ENCODE data around the gene DAPK1.
A peak's percentile ranks its signal among the peaks of the same experiment; 100 is the strongest.
"Not testable (repeated sequence)": the region's sequence is repeated elsewhere in the genome, so short reads cannot be mapped to it uniquely, and the experiment has no call there.

Gene DAPK1

DNA sequence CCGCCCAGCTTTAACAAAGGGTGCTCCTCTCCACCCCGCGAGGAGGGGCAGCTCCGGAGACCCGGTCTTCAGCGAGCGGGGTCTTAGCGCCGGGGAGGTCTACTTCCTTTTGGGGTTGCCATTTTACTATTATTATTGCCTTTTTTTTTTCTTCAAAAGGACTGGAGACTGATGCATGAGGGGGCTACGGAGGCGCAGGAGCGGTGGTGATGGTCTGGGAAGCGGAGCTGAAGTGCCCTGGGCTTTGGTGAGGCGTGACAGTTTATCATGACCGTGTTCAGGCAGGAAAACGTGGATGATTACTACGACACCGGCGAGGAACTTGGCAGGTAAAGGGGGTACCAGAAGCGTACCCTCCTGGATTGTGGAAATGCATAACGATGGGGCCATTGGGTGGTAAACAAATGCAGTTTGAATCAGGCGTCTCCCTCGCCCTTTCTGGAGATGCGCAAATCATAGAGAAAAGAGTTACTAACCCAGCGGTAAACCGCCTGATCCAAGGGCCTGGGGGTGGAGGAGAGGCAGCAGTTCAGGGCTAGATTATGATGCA lies 1.2 kb downstream of the DAPK1 start:
- DNase-seq, result peak in 1 of 2 donors; percentile 5

DNA sequence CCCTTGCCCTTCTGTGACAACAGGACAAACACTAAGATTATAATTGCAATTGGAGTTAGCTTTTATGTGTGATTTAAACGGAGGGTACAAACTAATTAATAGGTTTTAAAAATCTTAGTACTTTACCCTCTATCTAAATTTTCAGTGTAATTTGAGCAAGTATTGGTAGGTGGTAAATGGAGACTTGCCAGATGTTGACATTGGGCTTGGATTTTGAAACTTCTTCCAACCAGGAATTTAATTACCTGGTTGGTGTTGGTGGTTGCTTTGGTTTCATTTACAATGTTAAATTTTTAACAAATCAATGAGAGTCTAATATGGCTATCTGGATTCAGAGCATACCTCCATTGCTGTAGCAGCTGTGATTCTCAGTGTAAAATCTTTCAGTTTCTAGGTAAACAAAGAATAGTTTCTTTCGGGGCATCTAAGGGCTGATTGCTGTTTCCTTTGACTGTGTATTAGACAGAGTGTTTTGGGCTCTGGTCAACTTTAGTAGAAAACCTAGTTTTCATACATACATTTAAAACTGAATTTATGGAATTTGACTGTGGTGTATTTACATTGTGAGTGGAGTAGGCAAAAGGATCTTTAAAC lies 1.9 kb downstream of the DAPK1 start:
- DNase-seq, result no peak

DNA sequence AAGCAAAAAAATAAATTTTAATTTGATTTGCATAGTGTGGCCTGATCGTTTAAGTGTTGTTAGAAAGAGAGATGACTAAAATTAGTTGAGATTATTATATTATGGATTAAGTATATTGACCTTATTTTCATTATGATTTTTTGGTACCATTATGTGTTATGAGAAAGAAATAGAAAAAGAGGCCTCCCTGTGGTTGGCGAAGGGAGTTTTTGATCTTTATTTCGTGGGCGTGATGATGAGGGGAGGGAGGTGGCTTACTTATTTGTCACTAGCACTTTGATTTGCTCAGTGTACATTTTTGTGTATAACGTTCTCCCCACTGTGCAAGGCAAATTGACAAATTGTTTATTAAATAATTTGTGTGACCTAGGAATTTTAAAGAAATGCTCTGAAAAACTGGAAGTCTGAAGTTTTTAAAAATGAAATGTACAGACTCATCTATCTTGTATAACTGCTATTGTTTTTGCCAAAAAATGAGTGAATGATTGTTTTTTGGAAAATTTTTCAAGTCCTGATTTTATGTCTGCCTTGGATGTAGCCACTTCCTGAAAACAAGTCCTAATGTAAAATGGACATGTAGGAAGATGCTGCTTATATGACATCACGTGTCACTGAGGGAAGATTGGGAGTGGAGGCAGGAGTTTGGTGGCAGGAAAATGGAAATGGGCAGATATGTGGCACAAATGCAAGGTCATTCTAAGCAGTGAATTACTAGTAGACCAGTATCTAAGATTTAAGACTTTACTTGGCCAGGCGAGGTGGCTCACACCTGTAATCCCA lies 3.0 kb downstream of the DAPK1 start:
- no peak for DNase-seq

DNA sequence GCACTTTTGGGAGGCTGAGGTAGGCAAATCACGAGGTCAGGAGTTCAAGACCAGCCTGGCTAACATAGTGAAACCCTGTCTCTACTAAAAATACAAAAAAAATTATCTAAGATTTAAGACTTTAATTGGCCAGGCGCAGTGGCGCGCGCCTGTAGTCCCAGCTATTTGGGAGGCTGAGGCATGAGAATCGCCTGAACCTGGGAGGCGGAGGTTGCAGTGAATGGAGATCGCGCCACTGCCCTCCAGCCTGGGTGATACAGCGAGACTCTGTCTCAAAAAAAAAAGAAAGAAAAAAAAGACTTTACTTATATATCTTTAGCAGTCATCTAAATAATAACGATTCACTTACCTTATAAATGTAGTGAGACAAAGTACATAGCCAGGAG lies 3.6 kb downstream of the DAPK1 start:
- DNase-seq, result not testable (repeated sequence)

DNA sequence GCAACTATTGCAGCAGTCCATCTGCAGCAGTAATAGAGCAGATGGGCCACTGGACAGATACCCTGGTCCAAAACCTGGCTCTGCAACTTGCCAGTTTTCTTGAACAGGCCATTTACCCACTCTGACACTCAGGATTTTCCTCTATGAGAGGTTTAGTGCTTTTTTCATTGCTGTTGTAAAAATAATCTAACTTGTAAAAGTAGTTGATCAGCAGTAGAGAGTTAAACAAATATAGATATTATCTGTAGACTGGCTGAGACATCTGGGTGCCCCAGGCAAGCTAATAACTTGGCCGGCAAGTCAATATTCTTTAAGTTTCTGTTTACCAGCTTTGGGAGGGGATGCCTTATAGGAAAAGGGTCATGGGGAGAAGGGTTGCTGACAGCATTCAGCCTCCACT lies 4.1 kb downstream of the DAPK1 start:
- no peak for DNase-seq

DNA sequence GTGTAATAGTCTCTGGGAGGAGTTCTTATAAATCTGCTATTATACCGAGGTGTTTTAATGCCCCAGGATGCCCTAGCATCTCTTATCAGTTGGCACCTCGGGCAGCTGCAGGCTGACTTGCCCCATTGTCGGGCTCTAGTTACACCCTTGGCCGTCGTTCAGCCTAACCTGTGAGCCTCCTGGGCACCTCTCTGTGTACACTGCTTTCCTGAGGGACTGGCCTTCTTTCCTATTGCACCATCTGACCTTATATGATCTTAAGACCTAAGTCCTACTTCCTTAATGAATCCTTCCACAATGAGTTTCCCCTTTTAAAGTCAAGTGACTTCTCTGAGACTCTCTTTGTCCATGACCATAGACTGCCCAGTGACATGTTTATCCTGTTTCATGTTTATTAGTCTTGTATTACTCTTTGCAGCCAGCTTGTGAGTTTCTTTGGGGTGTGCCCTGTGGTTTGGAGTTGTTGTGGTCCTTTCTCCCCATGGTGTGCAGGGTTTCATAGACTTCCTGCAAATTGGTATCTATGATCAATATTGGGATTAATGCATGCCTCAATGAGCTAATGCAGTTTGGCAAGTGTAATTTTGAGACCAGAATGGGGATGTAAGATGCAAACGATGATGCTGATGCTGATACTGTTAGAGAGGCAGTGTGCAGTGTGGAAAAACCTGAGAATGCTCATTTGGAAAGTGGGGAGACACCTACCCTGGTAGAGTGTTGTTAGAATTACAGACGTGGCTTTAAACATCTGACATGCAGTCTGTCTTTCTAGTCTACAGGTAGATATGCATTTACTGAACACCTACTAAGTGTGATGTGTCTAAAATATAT lies 4.9 kb downstream of the DAPK1 start:
- no peak for DNase-seq

DNA sequence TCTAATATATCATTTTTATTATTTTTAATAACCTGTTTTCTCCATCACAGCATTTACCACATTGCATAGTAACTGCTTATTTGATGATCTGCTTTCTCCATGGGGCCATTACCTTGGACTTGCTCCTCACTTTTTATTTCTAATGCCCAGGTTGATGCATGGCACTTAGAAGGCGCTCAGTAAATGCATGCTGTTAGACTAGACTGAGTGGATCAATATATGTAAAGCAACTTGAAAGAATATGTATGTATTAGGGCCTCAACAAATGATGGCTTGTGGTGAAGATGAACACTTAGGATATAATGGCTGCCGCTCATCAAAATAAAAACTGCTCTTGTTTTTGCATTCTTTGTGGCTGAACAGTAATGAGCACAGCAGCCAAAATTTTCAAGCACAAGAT lies 5.8 kb downstream of the DAPK1 start:
- DNase-seq, result no peak

DNA sequence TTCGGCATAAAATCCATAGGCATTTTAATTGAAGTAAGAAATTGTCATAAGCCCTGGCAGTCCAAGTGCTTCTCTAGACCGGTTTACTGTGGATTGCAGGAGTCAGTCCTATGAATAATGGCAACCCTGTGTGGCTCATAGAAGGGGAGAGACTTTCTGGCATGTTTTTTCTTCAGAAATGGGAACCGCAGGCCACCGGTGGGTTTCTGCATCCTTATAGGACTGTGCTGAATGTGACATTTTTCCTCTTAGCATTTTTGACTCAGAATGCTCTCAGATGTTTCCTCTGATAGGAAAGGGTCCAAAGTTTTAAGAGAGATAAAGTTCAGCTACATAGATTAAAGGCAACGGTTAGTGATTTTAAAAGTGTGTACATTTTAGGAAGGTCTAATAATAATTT lies 6.3 kb downstream of the DAPK1 start:
- no peak for DNase-seq

DNA sequence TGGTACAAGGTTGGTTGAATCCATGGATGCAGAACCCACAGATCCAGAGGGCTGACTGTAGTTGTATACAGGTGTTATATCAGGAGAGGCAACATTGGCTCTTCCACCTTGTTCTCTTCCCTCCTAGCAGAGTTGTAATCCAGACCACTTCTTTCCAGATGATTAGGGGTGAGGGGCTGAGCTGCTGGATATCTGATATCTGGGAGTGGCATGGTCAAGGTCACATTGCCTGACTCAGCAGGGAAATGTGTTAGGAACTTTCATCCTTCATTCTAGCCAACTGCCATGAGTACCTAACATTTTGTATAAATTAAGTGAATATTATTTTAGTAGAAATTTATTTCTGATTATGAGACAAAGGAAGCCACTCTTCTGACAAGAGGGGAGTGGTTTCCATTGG lies 7.3 kb downstream of the DAPK1 start:
- no peak for DNase-seq

DNA sequence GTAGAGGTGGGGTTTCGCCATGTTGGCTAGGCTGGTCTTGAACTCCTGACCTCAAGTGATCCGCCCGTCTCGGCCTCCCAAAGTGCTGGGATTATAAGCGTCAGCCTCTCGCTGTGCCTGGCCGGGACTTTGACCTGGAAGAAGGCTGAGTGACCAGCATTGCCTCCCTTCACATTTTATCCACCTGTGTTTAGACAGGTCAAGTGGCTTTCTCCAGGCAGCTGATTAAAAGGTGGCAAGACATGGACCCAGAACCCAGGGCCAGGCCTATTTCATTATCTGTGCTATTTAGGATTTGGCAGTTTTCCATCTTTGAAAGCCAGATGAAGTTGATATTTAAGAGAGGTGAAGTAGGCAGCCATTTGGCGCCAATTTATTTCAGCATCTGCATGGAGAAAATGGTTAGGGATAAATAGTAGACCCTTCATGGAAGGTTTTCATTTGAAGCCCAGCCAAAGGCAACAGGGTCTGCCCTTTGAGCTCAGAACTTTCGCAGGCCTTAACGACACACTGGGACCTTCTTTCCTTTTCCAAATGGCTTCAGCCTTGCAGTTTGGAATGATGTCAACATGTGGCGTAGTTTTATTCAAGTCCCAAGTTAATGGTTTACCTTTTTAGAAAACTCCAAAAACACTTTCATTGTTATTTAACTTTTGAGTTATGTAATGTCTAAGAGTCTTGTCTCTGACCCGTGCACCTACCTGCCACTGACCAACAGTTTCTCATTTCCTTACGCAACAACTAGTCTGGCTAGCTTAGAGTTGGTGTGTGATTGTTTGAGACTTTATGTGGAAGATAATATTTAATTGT lies 8.4 kb downstream of the DAPK1 start:
- no peak for DNase-seq

DNA sequence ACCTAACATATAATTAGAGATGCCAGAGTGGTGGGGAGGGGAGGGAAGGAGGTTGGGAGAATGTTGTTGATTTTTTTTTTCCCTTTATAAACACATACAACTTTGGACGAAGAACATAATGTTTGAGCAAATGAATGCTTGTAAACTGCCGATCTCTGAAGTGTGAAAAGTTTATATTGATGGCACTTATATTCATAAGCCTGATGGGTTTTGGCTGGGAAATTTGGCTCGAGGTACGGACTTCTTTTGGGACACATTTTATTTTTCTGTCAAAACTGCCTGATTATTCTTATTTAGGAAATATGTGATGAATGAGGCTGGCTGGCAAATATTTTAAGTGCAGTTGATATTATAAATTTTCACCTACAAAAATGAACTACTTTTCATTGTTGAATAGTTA lies 9.9 kb downstream of the DAPK1 start:
- DNase-seq, result no peak

DNA sequence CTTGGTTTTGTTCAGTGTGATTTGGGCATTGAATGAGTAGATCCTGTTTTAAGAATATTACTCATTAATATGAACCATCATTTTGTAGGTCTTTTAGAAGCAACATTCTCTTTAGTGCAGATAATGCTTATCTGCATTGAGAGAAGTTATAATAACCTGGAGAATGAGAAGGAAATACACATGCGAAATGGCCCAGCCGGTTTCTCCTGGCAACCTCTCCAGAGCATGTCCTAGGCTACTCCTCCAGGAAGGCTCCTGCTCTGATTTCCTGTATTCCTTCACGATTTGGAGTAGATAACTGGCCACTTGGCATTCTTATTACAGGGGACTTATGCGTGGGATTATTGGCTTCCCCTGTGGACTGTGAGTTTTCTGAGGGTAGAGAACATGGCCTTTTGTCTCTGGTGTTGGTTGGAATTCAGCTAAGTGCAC lies 12.6 kb downstream of the DAPK1 start:
- DNase-seq, result no peak

DNA sequence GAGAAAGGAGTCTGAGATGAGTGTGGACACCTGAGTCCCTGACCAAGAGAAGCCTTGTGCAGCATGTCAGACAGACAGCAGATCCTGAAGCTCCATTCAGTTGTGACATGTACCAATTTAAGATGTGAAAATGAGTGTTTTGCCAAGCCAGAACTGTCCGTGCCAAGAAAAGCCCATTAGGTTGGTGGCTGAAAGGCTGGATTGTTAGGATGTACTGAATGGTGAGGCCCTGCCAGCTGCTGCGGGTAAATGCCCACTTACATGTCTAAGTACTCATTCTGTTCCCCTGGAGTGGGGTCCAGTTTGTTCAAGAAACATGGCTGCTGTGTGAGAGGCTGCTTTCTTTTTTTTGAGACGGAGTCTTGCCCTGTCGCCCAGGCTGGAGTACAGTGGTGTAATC lies 14.6 kb downstream of the DAPK1 start:
- no peak for DNase-seq

DNA sequence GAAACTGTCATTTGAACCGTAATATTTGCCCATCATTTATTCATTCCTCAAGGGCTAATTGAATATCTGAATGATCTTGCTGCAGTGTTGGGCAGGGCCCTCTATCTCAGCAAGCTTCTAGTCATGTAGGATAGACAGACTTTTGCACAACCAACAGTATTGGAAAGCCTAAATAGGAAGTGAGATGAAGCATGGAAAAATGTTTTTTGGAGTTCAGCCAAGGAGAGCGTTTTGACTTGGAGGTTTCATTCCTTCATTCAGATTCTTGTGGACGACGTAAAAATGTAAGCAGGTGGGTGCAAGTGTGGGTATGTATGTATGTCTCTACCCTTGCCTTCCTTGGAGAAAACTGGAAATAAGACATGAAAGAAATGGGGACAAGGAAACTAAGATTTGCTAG lies 15.5 kb downstream of the DAPK1 start:
- DNase-seq, result no peak

DNA sequence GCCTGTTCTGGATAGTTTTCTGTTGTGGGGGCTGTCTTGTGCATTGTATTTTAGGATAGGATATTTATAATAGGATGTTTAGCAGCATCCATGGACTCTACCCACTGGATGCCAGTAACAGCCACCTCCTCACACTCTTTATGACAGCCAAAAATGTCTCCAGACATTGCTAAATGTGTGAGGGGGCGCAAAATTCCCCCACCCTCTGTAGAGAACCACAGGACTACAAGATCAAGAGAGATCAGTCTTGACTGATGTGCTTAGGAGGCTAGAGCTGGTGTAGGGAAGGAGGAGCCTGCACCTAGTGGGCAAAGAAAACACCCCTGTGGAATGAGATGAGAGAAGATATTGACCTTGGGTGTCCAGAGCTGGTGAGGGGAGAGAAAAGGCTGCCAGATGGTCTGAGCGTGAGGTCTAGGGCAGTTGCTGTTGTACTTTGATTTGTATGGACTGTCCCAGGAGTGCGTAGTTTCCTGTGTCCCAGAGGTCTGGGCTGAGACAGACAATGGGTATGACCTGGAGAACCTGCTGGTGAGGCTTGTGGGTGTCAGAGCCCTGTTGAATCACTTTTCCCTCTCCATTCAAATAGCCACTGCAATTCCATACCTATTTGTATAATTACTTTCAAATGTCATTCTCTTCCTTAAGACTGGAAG lies 16.3 kb downstream of the DAPK1 start:
- DNase-seq, result no peak

DNA sequence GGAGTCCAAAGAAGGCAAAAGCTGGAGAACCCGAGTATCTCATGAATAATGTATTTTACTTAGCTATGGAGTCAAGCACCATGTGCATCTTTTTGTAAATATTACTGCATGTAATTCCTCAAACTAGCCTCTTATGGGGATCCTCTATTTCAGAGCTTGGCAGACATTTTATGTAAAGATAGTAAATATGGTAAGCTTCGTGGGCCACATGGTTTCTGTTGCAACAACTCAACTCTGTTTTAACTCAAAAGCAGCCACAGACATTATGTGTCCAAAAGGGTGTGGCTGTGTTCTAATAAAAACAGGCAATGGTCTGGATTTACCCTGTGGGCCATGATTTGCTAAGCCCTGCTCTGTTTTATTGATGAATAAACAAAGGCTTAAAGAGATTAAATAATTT lies 17.3 kb downstream of the DAPK1 start:
- no peak for DNase-seq

DNA sequence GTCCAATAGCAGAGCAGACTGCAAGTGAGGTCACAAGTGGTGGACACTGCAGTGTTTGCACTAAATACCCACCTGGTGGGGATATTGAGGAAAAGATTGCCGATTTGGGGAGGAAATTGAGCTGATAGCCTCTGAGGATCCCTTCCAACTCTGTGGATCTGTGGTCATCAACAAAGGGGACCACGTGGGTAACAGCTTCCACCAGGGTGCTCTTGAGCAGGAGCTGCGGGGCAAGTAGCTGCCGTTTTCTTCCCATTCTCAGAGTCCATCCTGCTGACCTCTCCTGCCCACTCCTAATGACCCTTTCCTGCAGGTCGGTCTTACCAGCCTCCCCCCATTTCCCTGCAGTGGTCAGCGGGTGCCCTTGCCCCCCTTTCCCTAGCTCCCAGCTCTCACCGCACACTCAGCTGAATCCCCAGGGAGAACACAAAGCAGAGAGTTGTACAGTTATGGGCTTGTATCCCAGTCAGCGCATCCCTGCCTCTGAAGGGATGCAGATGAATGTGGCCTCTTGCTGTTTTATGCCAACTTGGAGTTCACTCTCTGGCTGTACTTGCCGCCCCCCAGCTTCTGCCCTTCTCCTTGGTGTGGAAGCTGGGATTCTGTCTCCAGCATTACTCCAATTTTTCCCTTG lies 18.0 kb downstream of the DAPK1 start:
- DNase-seq, result no peak

DNA sequence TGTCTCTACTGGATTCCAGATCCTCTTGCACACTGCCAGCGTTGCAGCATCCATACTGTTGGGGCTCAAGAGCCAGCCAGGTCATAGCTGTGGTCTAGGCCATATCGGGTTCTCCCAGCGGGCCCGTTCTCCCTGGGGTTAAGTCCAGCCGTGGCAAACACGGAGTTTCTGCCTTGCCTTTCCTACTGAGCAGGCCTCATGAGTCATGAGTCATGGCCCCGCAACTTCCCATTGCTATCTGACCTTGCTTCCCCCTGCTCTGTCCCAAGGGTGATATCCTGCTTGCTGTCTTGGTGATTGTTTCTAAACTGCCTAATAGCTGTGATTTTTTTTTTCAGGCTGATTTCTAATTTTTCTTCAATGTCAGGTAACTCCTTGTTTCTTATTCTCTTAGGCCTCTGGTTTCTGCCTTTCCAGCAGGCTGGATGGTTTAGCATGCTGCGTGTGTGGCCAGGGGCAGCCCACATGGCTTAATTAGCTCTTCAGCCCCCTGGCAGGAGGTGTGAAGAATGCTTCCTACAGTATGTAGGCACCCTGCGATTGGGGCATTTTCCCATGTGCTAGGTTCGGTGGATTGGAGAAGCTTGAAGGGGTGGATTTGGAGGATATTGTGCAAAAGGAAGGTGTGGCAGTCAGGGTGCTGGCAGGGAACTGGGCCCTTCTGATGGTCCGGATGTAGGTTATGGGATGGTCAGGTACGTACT lies 18.7 kb downstream of the DAPK1 start:
- DNase-seq, result no peak

DNA sequence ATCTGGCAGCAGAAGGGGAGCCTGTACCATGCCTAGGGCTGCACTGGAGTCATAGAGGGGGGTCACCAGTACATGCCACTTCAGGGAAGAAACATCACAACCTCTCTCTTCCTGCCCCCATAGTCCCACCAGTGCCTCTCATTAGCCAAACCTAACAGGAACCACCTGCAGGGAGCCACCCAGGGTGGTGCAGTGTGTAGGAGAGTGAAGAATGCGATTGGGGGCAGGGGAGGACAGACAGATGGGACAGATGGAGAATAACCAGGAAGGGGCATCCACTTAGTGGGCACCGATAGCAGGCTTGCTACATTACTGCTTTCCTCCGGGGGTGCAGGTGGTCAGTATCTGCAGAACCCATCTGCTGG lies 19.2 kb downstream of the DAPK1 start:
- DNase-seq, result no peak

DNA sequence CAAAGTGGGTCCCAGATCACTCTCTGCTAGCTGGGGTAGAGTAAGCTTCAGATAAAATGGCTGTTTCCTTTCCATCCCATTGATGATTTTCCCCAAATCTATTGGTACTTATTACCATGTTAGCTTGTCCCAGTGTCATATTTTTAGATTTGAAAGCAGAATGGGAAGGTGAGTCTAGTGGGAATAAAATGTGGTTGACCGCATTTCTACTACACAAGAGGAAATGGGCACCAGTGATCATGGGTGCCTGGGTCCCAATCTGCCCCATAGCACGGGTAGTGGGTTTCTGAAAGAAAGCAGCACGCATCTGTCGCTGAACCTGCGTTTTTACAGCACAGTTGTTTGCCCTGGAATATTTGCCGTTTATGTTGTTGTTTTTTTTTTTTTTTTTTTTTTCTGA lies 20.1 kb downstream of the DAPK1 start:
- no peak for DNase-seq

DNA sequence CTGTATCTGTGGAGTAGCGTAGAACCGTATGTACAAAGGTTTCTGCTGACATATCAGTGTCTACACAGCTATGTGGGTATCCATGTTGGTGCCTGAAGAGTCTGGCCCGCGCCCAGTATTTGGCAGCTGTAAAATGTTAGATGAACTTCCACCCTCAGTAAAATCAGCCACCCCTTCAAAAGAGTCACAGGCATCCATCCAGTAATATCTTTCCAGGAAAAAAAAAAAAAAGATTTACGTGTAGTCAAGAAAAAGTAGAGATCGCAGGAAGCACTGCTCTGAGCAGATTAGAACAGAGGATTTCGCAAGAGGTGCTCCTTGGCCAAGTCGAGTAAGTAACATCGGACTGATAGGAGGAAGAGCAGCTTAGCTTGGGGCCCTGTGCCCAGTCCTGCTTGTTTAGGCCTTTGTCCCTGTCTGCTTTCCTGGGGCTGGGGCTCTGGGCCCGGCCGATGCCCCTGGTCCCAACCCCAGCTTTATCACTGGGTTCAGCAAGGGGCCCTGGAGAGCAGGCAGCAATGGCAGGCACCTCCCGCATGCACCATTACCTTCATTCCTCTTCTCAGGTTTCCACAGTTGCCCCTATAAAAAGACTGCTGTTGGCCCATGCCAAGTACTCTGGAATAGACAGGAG lies 21.2 kb downstream of the DAPK1 start:
- DNase-seq, result no peak

All from stimulated activated CD4-positive, alpha-beta T cell treated with anti-CD3 and anti-CD28 coated beads, Interleukin-2, amount 100 ng/mL, for 24 hours (primary cell).